GM12878 (cell line): ENCODE measurements around the gene CSF1R. TPM values are rescaled to one million over a fixed set of nuclear protein-coding genes. Genes with fewer than 3 reads are reported as not detected.

Source experiments
- ATAC-seq: fragments of 200-7000 bp; cut with Tn5 transposase; 3 replicates; pipeline ENCODE4 v1.9.1; 2020; ENCODE audit warnings: mild to moderate bottlenecking, moderate library complexity
- BruUV-seq: library from RNA; stranded (reverse); fragments of 400-500 nt; replicated peaks from 2 replicates; lab custom pipeline; 2021; lab: Mats Ljungman, UMichigan
- CTCF ChIA-PET: fragments of 300-600 bp; sonication (Branson Sonifier 250); formaldehyde crosslinking; extraction: SDS; loops from one replicate; lab custom pipeline; 2021; ENCODE audit warnings: inconsistent platforms; lab: Yijun Ruan, JAX
- POLR2A ChIA-PET: fragments of 350-600 bp; formaldehyde crosslinking; extraction: SDS; loops from one replicate; lab custom pipeline; 2021; ENCODE audit warnings: inconsistent platforms; lab: Charles Lee
- RAD21 ChIA-PET: fragments of 300-600 bp; sonication (Branson Sonifier 250); formaldehyde crosslinking; loops from one replicate; lab custom pipeline; 2023; ENCODE audit warnings: antibody characterized with exemption; ENCODE audit not compliant: unreplicated experiment; lab: Charles Lee
- SMC1A ChIA-PET: fragments of 300-600 bp; sonication (Branson Sonifier 250); formaldehyde crosslinking; loops from one replicate; lab custom pipeline; 2023; ENCODE audit not compliant: unreplicated experiment, uncharacterized antibody; lab: Charles Lee
- DNase-seq: peaks from one replicate; pipeline ENCODE4 v3.0.0-alpha.2; 2011; ENCODE audit warnings: low read depth, low spot score
- FAIRE-seq: peaks from 3 replicates; lab custom pipeline; 2011; peaks lifted over from hg19 to GRCh38; lab: Jason Lieb, UNC
- H2AFZ ChIP-seq: 2 replicates; pipeline ENCODE4 v1.6.0; 2011; ENCODE audit warnings: low read depth, low read length, control low read depth; ENCODE audit not compliant: control insufficient read depth
- H3K27ac ChIP-seq: 2 replicates; pipeline ENCODE4 v1.5.1; 2011; ENCODE audit warnings: control low read depth; ENCODE audit not compliant: control insufficient read depth, insufficient read depth
- H3K27me3 ChIP-seq, 2 experiments: replicated peaks in 1 of 2; 2 replicates each; pipeline versions ENCODE4 v1.6.0 to v1.6.1; 2011; ENCODE audit warnings: low read length in 1 of 2; ENCODE audit not compliant: control insufficient read depth in 2 of 2, insufficient read depth in 2 of 2
- H3K36me3 ChIP-seq, 2 experiments: 2 replicates each; pipeline ENCODE4 v1.5.1; 2011; ENCODE audit warnings: low read length in 1 of 2; ENCODE audit not compliant: control insufficient read depth in 2 of 2, insufficient read depth in 2 of 2
- H3K4me1 ChIP-seq: 2 replicates; pipeline ENCODE4 v1.6.1; 2011; ENCODE audit warnings: mild to moderate bottlenecking, low read length, moderate library complexity, mixed read lengths; ENCODE audit not compliant: control insufficient read depth, insufficient read depth
- H3K4me2 ChIP-seq: 2 replicates; pipeline ENCODE4 v1.6.0; 2011; ENCODE audit warnings: control low read depth; ENCODE audit not compliant: control insufficient read depth, insufficient read depth
- H3K4me3 ChIP-seq: fragments of 200-600 bp; sonication (generic); 2 replicates; pipeline ENCODE4 v1.5.1; 2016
- H3K79me2 ChIP-seq: 2 replicates; pipeline ENCODE4 v1.6.0; 2011; ENCODE audit warnings: low read length; ENCODE audit not compliant: control insufficient read depth, insufficient read depth
- H3K9ac ChIP-seq: 2 replicates; pipeline ENCODE4 v1.8.0; 2011; ENCODE audit warnings: low read length, control low read depth, mixed read lengths; ENCODE audit not compliant: control insufficient read depth, insufficient read depth
- H3K9me3 ChIP-seq: replicated peaks from 3 replicates; pipeline ENCODE4 v1.5.1; 2011; ENCODE audit warnings: mild to moderate bottlenecking, low read length; ENCODE audit not compliant: control insufficient read depth, insufficient read depth
- H4K20me1 ChIP-seq: 2 replicates; pipeline ENCODE4 v1.6.0; 2011; ENCODE audit not compliant: control insufficient read depth, insufficient read depth
- BHLHE40 ChIP-seq, 2 experiments: fragments of 450-650 bp in 1 of 2; IDR thresholded peaks; 2 replicates each; pipeline ENCODE4 v1.6.1; 2011 to 2017; ENCODE audit warnings: low read depth in 2 of 2, borderline replicate concordance in 1 of 2, improper control_type of control experiment in 1 of 2, low read length in 1 of 2, mild to moderate bottlenecking in 1 of 2
- CHD2 ChIP-seq: IDR thresholded peaks from 2 replicates; pipeline ENCODE4 v1.6.1; 2011; ENCODE audit warnings: low read depth, low read length, improper control_type of control experiment, borderline replicate concordance
- EP300 ChIP-seq, 2 experiments: fragments of 150-350 bp in 1 of 2; IDR thresholded peaks; 2 replicates each; pipeline ENCODE4 v1.6.1; 2011 to 2012; ENCODE audit warnings: low read depth in 2 of 2, low read length in 2 of 2, borderline replicate concordance in 1 of 2, improper control_type of control experiment in 1 of 2, inconsistent platforms in 1 of 2; ENCODE audit not compliant: control insufficient read depth in 1 of 2
- HDGF ChIP-seq: fragments of 450-650 bp; IDR thresholded peaks from 2 replicates; pipeline ENCODE4 v1.6.1; 2016; ENCODE audit warnings: antibody characterized with exemption
- HSF1 ChIP-seq: fragments of 150-350 bp; IDR thresholded peaks from 2 replicates; pipeline ENCODE4 v1.6.1; 2014; ENCODE audit warnings: mild to moderate bottlenecking, low read depth, low read length
- IKZF1 ChIP-seq: fragments of 450-650 bp; conservative IDR thresholded peaks from 2 replicates; pipeline ENCODE4 v1.6.1; 2017; ENCODE audit warnings: antibody characterized with exemption, mild to moderate bottlenecking
- IRF3 ChIP-seq: fragments of 450-650 bp; IDR thresholded peaks from 2 replicates; pipeline ENCODE4 v1.6.1; 2014; ENCODE audit warnings: mild to moderate bottlenecking
- MEF2A ChIP-seq: IDR thresholded peaks from 2 replicates; pipeline ENCODE4 v1.6.1; 2011; ENCODE audit warnings: low read depth, mild to moderate bottlenecking, low read length, moderate library complexity; ENCODE audit not compliant: insufficient read depth
- MYB ChIP-seq: fragments of 150-350 bp; IDR thresholded peaks from 2 replicates; pipeline ENCODE4 v1.6.1; 2014; ENCODE audit warnings: mild to moderate bottlenecking, low read depth, low read length, borderline replicate concordance
- RAD21 ChIP-seq: IDR thresholded peaks from 2 replicates; pipeline ENCODE4 v1.6.1; 2011; ENCODE audit warnings: mild to moderate bottlenecking, low read depth, low read length, moderate library complexity; ENCODE audit not compliant: insufficient read depth
- TARDBP ChIP-seq: IDR thresholded peaks from 2 replicates; pipeline ENCODE4 v1.6.1; 2016; ENCODE audit warnings: borderline replicate concordance
- TCF3 ChIP-seq: IDR thresholded peaks from 2 replicates; pipeline ENCODE4 v1.6.1; 2012; ENCODE audit warnings: low read depth, mild to moderate bottlenecking, low read length, borderline replicate concordance; ENCODE audit not compliant: insufficient read depth
- USF1 ChIP-seq: IDR thresholded peaks from 2 replicates; pipeline ENCODE4 v1.6.1; 2011; ENCODE audit warnings: borderline replicate concordance, low read depth, mild to moderate bottlenecking, moderate library complexity, mixed read lengths, low read length; ENCODE audit not compliant: insufficient read depth; ENCODE audit errors: extremely low read length
- ZNF274 ChIP-seq: IDR thresholded peaks from one replicate; pipeline ENCODE4 v1.8.0; 2011; ENCODE audit not compliant: insufficient read length, insufficient read depth
- WGBS: methylation state at CpG from one replicate; pipeline ENCODE4 v1.1.6; 2016; ENCODE audit warnings: low lambda C conversion rate; ENCODE audit not compliant: insufficient replicate concordance, insufficient coverage; ENCODE audit errors: missing lambda C conversion rate; 5-methylcytosine and 5-hydroxymethylcytosine counted together
- in situ Hi-C: fragments of 300-500 bp; cut with MboI; formaldehyde crosslinking; loops from 9 replicates; pipeline ENCODE4 v1.14.3; 2018; ENCODE audit warnings: mixed read lengths
- intact Hi-C: fragments of 100-400 bp; cut with micrococcal nuclease; formaldehyde crosslinking; loops from one replicate; pipeline ENCODE4 v1.14.2; 2022; ENCODE audit not compliant: unreplicated experiment
- polyA plus RNA-seq, 11 experiments: library from polyadenylated mRNA; depleted of rRNA in 4 of 11; unstranded in 6 of 11; stranded (reverse) in 5 of 11; fragments of >200 nt; fragmentation: Nextera tagmentation in 4 of 11; fragmentation: Illumina TruSeq in 1 of 11; extraction: Ambion mirVana in 4 of 11; extraction: Trizol in 1 of 11; gene quantifications; 1 replicate in 1 of 11; 2 replicates in 10 of 11; pipeline versions ENCODE4 v1.2.1 to v1.2.3, GENCODE V29; 2011 to 2016; ENCODE audit warnings: inconsistent platforms in 2 of 11, missing spikeins in 2 of 11, low read depth in 1 of 11
- total RNA-seq, 4 experiments: library from RNA; depleted of rRNA in 3 of 4; stranded (reverse); fragments of >200 nt in 3 of 4; fragmentation: Illumina TruSeq in 1 of 4; extraction: Trizol in 1 of 4; gene quantifications; 2 replicates each; pipeline versions ENCODE4 v1.2.1 to v1.2.3, GENCODE V29; 2013 to 2021

Gene CSF1R
- total and polyA plus RNA-seq, 10 of the 15 experiments (the other 5 are each of a cell fraction or from before 2014, with no cell fraction given): 0.35 to 3.6 (median 1.2) TPM

- DNase-seq: no peak
- no peak overlapping the region for H3K4me3 ChIP-seq
- H3K79me2 ChIP-seq: no peaks in the 10 kb centered on the region
- H4K20me1 ChIP-seq: no peaks in the 10 kb centered on the region
- no peak for ATAC-seq
- H3K4me2 ChIP-seq: no peak overlapping the region
- BruUV-seq: no TSS peak
- in situ Hi-C loops (no loop called here), intact Hi-C loops (no loop called here)
- 61% methylated on average over 6 of the region's 6 CpGs for WGBS
- H3K27ac ChIP-seq: no peak overlapping the region
- ChIA-PET SMC1A (interaction anchor here (1.5 kb wide), 1 partner anchor 26 kb away, joined by 3 read pairs; no protein-coding TSS in a partner anchor), RAD21 (interaction anchor here (1.2 kb wide), 1 partner anchor 39 kb away, joined by 3 read pairs; no protein-coding TSS in a partner anchor), POLR2A (interaction anchor here (1.1 kb wide), 1 partner anchor 1041 kb away, joined by 3 read pairs; no protein-coding TSS in a partner anchor), CTCF (interaction anchor here (1.2 to 1.6 kb wide), 2 partner anchors 14 to 39 kb away, joined by 3 to 6 read pairs; no protein-coding TSS in a partner anchor)
- H3K4me1 ChIP-seq: peaks cover 20% of the 10 kb centered on the region
- no peaks in the 10 kb centered on the region for H3K9me3 ChIP-seq
- H3K36me3 ChIP-seq: no peaks in the 10 kb centered on the region
- H3K27me3 ChIP-seq: no peaks in the 10 kb centered on the region
- H3K9ac ChIP-seq: no peak overlapping the region
- TF ChIP-seq TCF3: no peak
- no peak for TF ChIP-seq HSF1
- TF ChIP-seq BHLHE40 (IDR thresholded peaks at IDR 0.05; ENCODE audit: borderline replicate concordance in 1 of 2, low read depth in 2 of 2, low read length in 1 of 2): no peak
- TF ChIP-seq MYB: no peak
- TF ChIP-seq USF1: no peak
- TF ChIP-seq IKZF1: no peak
- TF ChIP-seq ZNF274: no peak
- no peak for TF ChIP-seq HDGF
- TF ChIP-seq MEF2A: no peak
- TF ChIP-seq IRF3: no peak
- TF ChIP-seq TARDBP: no peak
- no peak for TF ChIP-seq EP300 (IDR thresholded peaks at IDR 0.05; ENCODE audit: borderline replicate concordance in 1 of 2, control insufficient read depth in 1 of 2, low read depth in 2 of 2, low read length in 2 of 2)
- no peak for TF ChIP-seq RAD21
- no peak for TF ChIP-seq CHD2
- H2AFZ ChIP-seq: no peak overlapping the region
- no peak for FAIRE-seq
Observed at GRCh38 chr5:150082889-150083288, 3.5 kb downstream of the CSF1R start.
